A549 (cell line): Measurements from ENCODE around the gene TACC2. TPM values are rescaled to one million over a fixed set of nuclear protein-coding genes. Genes with fewer than 3 reads are reported as not detected.

ENCODE experiments used
- ATAC-seq, 2 experiments: fragments of 200-7000 bp in 1 of 2; fragments of >200 bp in 1 of 2; cut with Nextera tagmentation in 1 of 2; cut with Tn5 transposase in 1 of 2; 3 replicates each; pipeline versions ENCODE4 v1.8.0 to v1.9.1; 2018 to 2020; ENCODE audit warnings: mild to moderate bottlenecking in 1 of 2, moderate library complexity in 1 of 2
- CTCF ChIA-PET: fragments of 300-600 bp; sonication (Branson Sonifier 250); formaldehyde crosslinking; extraction: SDS; loops from one replicate; lab custom pipeline; 2021; ENCODE audit warnings: antibody characterized with exemption, inconsistent platforms; lab: Yijun Ruan, JAX
- POLR2A ChIA-PET: fragments of 350-600 bp; formaldehyde crosslinking; extraction: SDS; loops from one replicate; lab custom pipeline; 2021; ENCODE audit warnings: antibody characterized with exemption, inconsistent platforms; lab: Yijun Ruan, JAX
- DNase-seq, 2 experiments: peaks; one replicate each; pipeline versions ENCODE4 v3.0.0 to v3.0.0-alpha.2; 2011 to 2016; ENCODE audit warnings: low read depth in 1 of 2, low spot score in 1 of 2
- FAIRE-seq: peaks from 2 replicates; lab custom pipeline; 2011; peaks lifted over from hg19 to GRCh38; lab: Jason Lieb, UNC
- H3K27ac ChIP-seq, 2 experiments: fragments of >200 bp; sonication (Bioruptor Twin); formaldehyde crosslinking; 3 replicates each; pipeline ENCODE4 v1.5.1; 2016 to 2017
- H3K4me1 ChIP-seq: fragments of >200 bp; sonication (Bioruptor Twin); formaldehyde crosslinking; 3 replicates; pipeline ENCODE4 v1.6.1; 2016
- H3K4me2 ChIP-seq: fragments of >200 bp; sonication (Bioruptor Twin); formaldehyde crosslinking; 3 replicates; pipeline ENCODE4 v1.6.1; 2016
- H3K4me3 ChIP-seq: fragments of >200 bp; sonication (Bioruptor Twin); formaldehyde crosslinking; 3 replicates; pipeline ENCODE4 v1.5.1; 2016
- H3K9me3 ChIP-seq: fragments of >200 bp; sonication (Bioruptor Twin); formaldehyde crosslinking; 3 replicates; pipeline ENCODE4 v1.6.1; 2016
- BHLHE40 ChIP-seq: IDR thresholded peaks from 2 replicates; pipeline ENCODE4 v1.6.1; 2012; ENCODE audit warnings: low read depth, low read length, inconsistent platforms
- CHD2 ChIP-seq: fragments of 150-350 bp; IDR thresholded peaks from 2 replicates; pipeline ENCODE4 v1.6.1; 2014; ENCODE audit warnings: low read length; ENCODE audit not compliant: partially characterized antibody
- EHF ChIP-seq: fragments of 250-450 bp; sonication (Bioruptor Pico); IDR thresholded peaks from 2 replicates; pipeline ENCODE4 v1.5.0; 2020; ENCODE audit warnings: mild to moderate bottlenecking
- EHMT2 ChIP-seq: fragments of 200-600 bp; sonication (generic); IDR thresholded peaks from 2 replicates; pipeline ENCODE4 v1.6.1; 2016; ENCODE audit warnings: antibody characterized with exemption, low read depth, mild to moderate bottlenecking, moderate library complexity
- HDAC2 ChIP-seq: fragments of 200-600 bp; sonication (generic); IDR thresholded peaks from 2 replicates; pipeline ENCODE4 v1.6.1; 2016
- HEYL ChIP-seq: fragments of 250-450 bp; sonication (Bioruptor Pico); IDR thresholded peaks from 2 replicates; pipeline ENCODE4 v1.8.0; 2021; ENCODE audit warnings: mild to moderate bottlenecking, moderate library complexity
- HOXB13 ChIP-seq: fragments of 250-450 bp; sonication (Bioruptor Pico); IDR thresholded peaks from 2 replicates; pipeline ENCODE4 v1.5.0; 2020; ENCODE audit warnings: low read depth, mild to moderate bottlenecking, moderate library complexity
- HOXB5 ChIP-seq: fragments of 250-450 bp; sonication (Bioruptor Pico); IDR thresholded peaks from 2 replicates; pipeline ENCODE4 v1.5.0; 2020; ENCODE audit warnings: mild to moderate bottlenecking, moderate library complexity
- JUN ChIP-seq, 2 experiments: fragments of >200 bp; sonication (Bioruptor Twin); formaldehyde crosslinking; IDR thresholded peaks; 2 replicates in 1 of 2; 3 replicates in 1 of 2; pipeline ENCODE4 v1.6.1; 2016 to 2017
- NPAS2 ChIP-seq: fragments of 250-450 bp; sonication (Bioruptor Pico); IDR thresholded peaks from 2 replicates; pipeline ENCODE4 v1.8.0; 2022; ENCODE audit warnings: mild to moderate bottlenecking, moderate library complexity, borderline replicate concordance
- TP53 ChIP-seq: fragments of 250-450 bp; sonication (Bioruptor Pico); IDR thresholded peaks from 2 replicates; pipeline ENCODE4 v1.5.0; 2021; ENCODE audit warnings: mild to moderate bottlenecking, moderate library complexity
- ZFP36 ChIP-seq: fragments of 450-650 bp; IDR thresholded peaks from 2 replicates; pipeline ENCODE4 v1.6.1; 2014; ENCODE audit warnings: borderline replicate concordance; ENCODE audit not compliant: partially characterized antibody
- ZSCAN20 ChIP-seq: fragments of 250-450 bp; sonication (Bioruptor Pico); IDR thresholded peaks from 2 replicates; pipeline ENCODE4 v1.8.0; 2022; ENCODE audit warnings: mild to moderate bottlenecking, moderate library complexity
- WGBS: methylation state at CpG from one replicate; pipeline ENCODE4 v1.1.6; 2017; ENCODE audit errors: missing lambda C conversion rate; 5-methylcytosine and 5-hydroxymethylcytosine counted together
- polyA plus RNA-seq, 4 experiments: library from polyadenylated mRNA; depleted of rRNA in 3 of 4; stranded (reverse); fragments of >200 nt; fragmentation: RNase III in 1 of 4; extraction: RNeasy Plus Mini Kit Qiagen cat#74134 plus additional on column Dnase treatment in 1 of 4; gene quantifications; 2 replicates in 3 of 4; 3 replicates in 1 of 4; pipeline ENCODE4 v1.2.3, GENCODE V29; 2011 to 2017
- TF ChIP-seq, protein P1 (sequence below): fragments of 200-600 bp; sonication (generic); IDR thresholded peaks from 2 replicates; pipeline ENCODE4 v1.6.1; 2016; ENCODE audit warnings: antibody characterized with exemption, mild to moderate bottlenecking, moderate library complexity
- TF ChIP-seq, protein P2 (sequence below): fragments of >200 bp; sonication (Bioruptor Twin); formaldehyde crosslinking; IDR thresholded peaks from 2 replicates; pipeline ENCODE4 v1.6.1; 2016
- TF ChIP-seq, protein P3 (sequence below): fragments of 150-350 bp; IDR thresholded peaks from 2 replicates; pipeline ENCODE4 v1.6.1; 2014; ENCODE audit warnings: low read depth, mild to moderate bottlenecking, low read length
- TF ChIP-seq, protein P4 (sequence below): fragments of 250-450 bp; sonication (Bioruptor Pico); IDR thresholded peaks from 2 replicates; pipeline ENCODE4 v1.5.0; 2021; ENCODE audit warnings: mild to moderate bottlenecking, moderate library complexity, borderline replicate concordance
- TF ChIP-seq, protein P5 (sequence below): IDR thresholded peaks from 2 replicates; pipeline ENCODE4 v1.6.1; 2012

The TACC2 gene
- polyA plus RNA-seq, 2 of the 4 experiments (the other 2 are of a cell fraction): 83.3 to 128 TPM

DNA sequence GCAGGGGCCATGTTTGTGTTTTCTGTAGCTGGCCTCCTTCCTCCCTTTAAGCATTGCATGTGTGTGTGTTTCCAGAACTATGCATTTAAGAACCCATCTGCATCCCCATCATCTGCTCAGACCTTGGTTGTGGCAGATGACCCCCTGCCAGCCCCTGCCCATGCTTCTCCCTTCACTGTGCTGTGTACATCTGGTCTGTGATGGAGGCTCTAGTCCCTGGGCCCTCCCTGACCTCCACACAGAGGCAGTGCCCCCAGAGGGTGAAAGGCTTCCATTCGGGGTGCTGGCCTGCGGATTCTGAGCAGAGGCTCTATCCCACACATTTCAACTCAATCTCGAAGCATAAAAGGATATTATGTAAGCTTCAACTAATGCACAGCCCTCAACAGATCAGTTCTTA, 89.4 kb downstream of the TACC2 start:
- ATAC-seq: peak; percentile 20 to 35; a peak in 3 of 6 replicates
- H3K27ac ChIP-seq: peak overlapping the region in 1 of 2 experiments; percentile 37; a peak in 2 of 6 replicates
- TF ChIP-seq, protein P1, sequence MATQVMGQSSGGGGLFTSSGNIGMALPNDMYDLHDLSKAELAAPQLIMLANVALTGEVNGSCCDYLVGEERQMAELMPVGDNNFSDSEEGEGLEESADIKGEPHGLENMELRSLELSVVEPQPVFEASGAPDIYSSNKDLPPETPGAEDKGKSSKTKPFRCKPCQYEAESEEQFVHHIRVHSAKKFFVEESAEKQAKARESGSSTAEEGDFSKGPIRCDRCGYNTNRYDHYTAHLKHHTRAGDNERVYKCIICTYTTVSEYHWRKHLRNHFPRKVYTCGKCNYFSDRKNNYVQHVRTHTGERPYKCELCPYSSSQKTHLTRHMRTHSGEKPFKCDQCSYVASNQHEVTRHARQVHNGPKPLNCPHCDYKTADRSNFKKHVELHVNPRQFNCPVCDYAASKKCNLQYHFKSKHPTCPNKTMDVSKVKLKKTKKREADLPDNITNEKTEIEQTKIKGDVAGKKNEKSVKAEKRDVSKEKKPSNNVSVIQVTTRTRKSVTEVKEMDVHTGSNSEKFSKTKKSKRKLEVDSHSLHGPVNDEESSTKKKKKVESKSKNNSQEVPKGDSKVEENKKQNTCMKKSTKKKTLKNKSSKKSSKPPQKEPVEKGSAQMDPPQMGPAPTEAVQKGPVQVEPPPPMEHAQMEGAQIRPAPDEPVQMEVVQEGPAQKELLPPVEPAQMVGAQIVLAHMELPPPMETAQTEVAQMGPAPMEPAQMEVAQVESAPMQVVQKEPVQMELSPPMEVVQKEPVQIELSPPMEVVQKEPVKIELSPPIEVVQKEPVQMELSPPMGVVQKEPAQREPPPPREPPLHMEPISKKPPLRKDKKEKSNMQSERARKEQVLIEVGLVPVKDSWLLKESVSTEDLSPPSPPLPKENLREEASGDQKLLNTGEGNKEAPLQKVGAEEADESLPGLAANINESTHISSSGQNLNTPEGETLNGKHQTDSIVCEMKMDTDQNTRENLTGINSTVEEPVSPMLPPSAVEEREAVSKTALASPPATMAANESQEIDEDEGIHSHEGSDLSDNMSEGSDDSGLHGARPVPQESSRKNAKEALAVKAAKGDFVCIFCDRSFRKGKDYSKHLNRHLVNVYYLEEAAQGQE: no peak
- no peak for TF ChIP-seq HOXB13 (CRISPR knock-in tag)
- no peak for TF ChIP-seq ZSCAN20 (CRISPR knock-in tag)
- TF ChIP-seq EHF (CRISPR knock-in tag): no peak
- TF ChIP-seq HDAC2: no peak
- TF ChIP-seq, protein P2, sequence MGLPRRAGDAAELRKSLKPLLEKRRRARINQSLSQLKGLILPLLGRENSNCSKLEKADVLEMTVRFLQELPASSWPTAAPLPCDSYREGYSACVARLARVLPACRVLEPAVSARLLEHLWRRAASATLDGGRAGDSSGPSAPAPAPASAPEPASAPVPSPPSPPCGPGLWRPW: no peak
- no peak for TF ChIP-seq NPAS2 (CRISPR knock-in tag)
- TF ChIP-seq JUN (IDR thresholded peaks at IDR 0.05): no peak
- no peak for TF ChIP-seq BHLHE40
- TF ChIP-seq HEYL (CRISPR knock-in tag): no peak
- ChIA-PET CTCF (interaction anchor here (0.6 to 1.1 kb wide), 3 partner anchors 22 to 26 kb away, joined by 3 to 5 read pairs (median 3); no protein-coding TSS in a partner anchor), POLR2A (no interaction called here)
- no peaks in the 10 kb centered on the region for H3K4me1 ChIP-seq
- no peak for FAIRE-seq
- WGBS: 80% methylated on average over 3 of the region's 3 CpGs
- DNase-seq: no peak
- no peaks in the 10 kb centered on the region for H3K9me3 ChIP-seq
- H3K4me3 ChIP-seq: no peak overlapping the region
- no peak overlapping the region for H3K4me2 ChIP-seq

DNA sequence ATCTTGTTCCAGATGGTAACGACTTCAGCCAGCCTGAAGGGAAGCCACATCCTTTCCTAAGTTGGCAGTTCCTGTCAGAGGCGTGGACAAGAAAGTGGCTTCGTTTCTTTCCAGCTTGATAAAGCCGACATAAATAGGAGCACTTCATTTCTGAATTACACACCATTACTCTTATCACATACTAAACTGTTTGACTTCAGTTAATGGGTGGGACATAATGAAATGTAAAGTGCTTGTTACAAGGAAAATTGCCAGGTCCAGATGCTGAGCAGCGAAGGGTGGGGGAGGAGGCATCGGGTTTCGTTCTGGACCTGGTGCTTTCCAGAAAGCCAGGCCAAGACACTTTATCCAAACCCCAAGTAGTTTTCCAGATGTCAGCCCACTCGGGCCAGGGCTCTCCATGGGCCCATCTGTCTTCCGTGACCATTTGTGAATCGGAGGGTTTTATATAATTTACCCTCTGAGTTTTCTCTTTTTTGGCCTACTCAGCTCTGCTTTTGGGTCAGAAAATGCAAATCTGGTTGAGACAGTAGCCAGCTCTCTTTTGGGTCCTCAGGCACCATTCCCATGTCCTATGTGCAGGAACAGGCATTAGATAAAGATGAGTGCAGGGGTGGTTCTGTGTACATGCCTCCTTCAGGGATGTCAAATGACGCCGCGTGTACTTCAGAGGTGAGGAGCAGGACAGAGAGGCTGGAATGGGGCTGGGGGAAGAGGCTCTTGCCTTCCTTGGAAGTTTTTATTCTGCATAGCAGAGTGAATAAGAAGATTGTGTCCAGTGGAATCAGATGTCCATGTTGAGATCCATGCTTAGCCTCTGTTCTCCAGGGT, 90.2 kb downstream of the TACC2 start:
- CTCF ChIA-PET: interaction anchor here (1.0 to 1.1 kb wide), 3 partner anchors 21 to 34 kb away, joined by 3 to 5 read pairs (median 4); no protein-coding TSS in a partner anchor
- no peak overlapping the region for H3K4me3 ChIP-seq
- ATAC-seq: no peak
- no peak for TF ChIP-seq HDAC2
- TF ChIP-seq EHF (CRISPR knock-in tag): no peak
- TF ChIP-seq EHMT2: no peak
- TF ChIP-seq, protein P3, sequence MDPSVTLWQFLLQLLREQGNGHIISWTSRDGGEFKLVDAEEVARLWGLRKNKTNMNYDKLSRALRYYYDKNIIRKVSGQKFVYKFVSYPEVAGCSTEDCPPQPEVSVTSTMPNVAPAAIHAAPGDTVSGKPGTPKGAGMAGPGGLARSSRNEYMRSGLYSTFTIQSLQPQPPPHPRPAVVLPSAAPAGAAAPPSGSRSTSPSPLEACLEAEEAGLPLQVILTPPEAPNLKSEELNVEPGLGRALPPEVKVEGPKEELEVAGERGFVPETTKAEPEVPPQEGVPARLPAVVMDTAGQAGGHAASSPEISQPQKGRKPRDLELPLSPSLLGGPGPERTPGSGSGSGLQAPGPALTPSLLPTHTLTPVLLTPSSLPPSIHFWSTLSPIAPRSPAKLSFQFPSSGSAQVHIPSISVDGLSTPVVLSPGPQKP: no peak
- TF ChIP-seq, protein P4, sequence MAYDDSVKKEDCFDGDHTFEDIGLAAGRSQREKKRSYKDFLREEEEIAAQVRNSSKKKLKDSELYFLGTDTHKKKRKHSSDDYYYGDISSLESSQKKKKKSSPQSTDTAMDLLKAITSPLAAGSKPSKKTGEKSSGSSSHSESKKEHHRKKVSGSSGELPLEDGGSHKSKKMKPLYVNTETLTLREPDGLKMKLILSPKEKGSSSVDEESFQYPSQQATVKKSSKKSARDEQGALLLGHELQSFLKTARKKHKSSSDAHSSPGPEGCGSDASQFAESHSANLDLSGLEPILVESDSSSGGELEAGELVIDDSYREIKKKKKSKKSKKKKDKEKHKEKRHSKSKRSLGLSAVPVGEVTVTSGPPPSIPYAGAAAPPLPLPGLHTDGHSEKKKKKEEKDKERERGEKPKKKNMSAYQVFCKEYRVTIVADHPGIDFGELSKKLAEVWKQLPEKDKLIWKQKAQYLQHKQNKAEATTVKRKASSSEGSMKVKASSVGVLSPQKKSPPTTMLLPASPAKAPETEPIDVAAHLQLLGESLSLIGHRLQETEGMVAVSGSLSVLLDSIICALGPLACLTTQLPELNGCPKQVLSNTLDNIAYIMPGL (CRISPR knock-in tag): no peak
- no peak for TF ChIP-seq ZFP36
- TF ChIP-seq HOXB5: no peak
- no peak for TF ChIP-seq TP53
- no peak for TF ChIP-seq CHD2
- TF ChIP-seq, protein P5, sequence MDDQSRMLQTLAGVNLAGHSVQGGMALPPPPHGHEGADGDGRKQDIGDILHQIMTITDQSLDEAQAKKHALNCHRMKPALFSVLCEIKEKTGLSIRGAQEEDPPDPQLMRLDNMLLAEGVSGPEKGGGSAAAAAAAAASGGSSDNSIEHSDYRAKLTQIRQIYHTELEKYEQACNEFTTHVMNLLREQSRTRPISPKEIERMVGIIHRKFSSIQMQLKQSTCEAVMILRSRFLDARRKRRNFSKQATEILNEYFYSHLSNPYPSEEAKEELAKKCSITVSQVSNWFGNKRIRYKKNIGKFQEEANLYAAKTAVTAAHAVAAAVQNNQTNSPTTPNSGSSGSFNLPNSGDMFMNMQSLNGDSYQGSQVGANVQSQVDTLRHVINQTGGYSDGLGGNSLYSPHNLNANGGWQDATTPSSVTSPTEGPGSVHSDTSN: no peak
- no peak for TF ChIP-seq HOXB13 (CRISPR knock-in tag)
- TF ChIP-seq, all 56 proteins: peak for 0
- FAIRE-seq: no peak
- WGBS: 82% methylated on average over 13 of the region's 13 CpGs
- DNase-seq: no peak
- POLR2A ChIA-PET: no interaction called here
- no peaks in the 10 kb centered on the region for H3K4me1 ChIP-seq
- H3K27ac ChIP-seq: peak overlapping the region in 1 of 2 experiments; percentile 37; a peak in 1 of 6 replicates
- no peaks in the 10 kb centered on the region for H3K9me3 ChIP-seq
- H3K4me2 ChIP-seq: no peak overlapping the region
